ENCODE data around the gene RXRG.

The RXRG gene

GRCh38 chr1:165351863-165352441 lies 93.0 kb downstream of the RXRG start:
- H3K4me3 ChIP-seq (ENCODE audit: low read depth, low read length): no peak overlapping the region
- no peak for DNase-seq (ENCODE audit: low read depth, low spot score)
- no peak for TF ChIP-seq CTCF (IDR thresholded peaks at IDR 0.05; ENCODE audit: insufficient read depth, low read length, missing control alignments)
- ChIA-PET CTCF (interaction anchor here (2.5 kb wide), 1 partner anchor 15 kb away, joined by 12 read pairs; no protein-coding TSS in a partner anchor), POLR2A (no interaction called here)

Measured in AG04449 (cell line).